AG09319 (cell line): ENCODE data around the gene SEMA3A.

Experiments
- DNase-seq: peaks from one replicate; pipeline ENCODE4 v3.0.0-alpha.2; 2010; ENCODE audit warnings: low read depth; ENCODE audit errors: extremely low read depth
- TF ChIP-seq, protein P1 (sequence below): IDR thresholded peaks from 2 replicates; pipeline ENCODE4 v1.5.1; 2011; ENCODE audit warnings: low read depth, mild to moderate bottlenecking, inconsistent platforms, low read length, moderate library complexity

The SEMA3A gene

DNA sequence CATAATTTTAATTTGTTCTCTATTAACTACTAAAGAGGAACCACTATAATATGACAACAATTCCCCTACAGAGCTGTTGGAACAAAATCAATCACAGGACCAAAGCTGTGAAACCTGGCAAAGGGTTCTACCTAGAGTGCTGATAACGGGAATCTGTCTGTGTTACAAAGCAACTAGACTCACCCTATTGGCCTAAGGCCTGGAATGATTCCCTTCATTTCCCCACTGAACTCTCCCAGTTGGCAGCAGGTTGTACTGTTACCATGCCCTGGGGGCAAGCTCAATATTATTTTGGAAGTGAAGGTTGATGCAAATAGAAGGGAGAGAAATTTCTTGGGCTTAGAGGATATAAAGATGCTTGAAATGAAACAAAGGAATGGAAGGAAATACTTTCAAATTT lies 81.8 kb downstream of the SEMA3A start:
- DNase-seq: no peak
- TF ChIP-seq, protein P1, sequence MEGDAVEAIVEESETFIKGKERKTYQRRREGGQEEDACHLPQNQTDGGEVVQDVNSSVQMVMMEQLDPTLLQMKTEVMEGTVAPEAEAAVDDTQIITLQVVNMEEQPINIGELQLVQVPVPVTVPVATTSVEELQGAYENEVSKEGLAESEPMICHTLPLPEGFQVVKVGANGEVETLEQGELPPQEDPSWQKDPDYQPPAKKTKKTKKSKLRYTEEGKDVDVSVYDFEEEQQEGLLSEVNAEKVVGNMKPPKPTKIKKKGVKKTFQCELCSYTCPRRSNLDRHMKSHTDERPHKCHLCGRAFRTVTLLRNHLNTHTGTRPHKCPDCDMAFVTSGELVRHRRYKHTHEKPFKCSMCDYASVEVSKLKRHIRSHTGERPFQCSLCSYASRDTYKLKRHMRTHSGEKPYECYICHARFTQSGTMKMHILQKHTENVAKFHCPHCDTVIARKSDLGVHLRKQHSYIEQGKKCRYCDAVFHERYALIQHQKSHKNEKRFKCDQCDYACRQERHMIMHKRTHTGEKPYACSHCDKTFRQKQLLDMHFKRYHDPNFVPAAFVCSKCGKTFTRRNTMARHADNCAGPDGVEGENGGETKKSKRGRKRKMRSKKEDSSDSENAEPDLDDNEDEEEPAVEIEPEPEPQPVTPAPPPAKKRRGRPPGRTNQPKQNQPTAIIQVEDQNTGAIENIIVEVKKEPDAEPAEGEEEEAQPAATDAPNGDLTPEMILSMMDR: no peak

DNA sequence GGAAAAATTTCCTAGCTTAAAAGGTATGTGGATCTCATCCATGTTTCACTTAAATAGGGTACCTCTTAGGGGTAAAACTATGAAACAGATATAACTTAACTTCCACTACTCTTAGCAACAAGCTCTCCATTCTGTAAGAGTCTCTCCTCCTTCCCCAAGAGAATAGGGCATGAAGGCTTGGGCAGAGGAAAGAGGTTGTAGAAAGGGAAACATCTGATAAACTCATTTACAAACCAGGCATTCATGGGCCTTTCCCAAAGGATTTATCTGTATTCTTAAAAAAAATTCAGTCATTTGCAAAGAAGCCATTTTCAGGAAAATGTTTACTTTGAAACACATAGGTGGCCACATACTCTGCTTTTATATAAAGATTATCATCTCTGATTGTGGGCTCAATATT lies 82.7 kb downstream of the SEMA3A start:
- TF ChIP-seq, protein P1: no peak
- no peak for DNase-seq

DNA sequence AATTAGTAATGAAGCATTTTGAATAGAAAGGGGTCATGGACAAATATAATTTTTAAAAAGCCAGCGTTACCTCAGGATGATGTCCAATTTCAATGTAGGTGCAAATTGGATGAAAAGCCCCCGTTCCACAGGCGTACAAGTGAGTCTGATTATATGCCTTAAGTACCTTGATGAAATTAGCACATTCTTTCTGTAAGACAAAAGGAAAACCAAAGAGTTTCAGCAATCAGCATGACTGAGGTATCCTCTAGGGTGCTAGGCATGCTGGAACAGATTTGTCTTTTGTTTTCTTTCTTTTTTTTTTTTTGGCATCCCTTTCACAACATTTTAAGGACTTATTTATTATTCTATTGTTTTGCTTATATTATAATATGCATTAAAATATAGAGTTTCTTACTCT lies 84.2 kb downstream of the SEMA3A start:
- TF ChIP-seq, protein P1: no peak
- no peak for DNase-seq

DNA sequence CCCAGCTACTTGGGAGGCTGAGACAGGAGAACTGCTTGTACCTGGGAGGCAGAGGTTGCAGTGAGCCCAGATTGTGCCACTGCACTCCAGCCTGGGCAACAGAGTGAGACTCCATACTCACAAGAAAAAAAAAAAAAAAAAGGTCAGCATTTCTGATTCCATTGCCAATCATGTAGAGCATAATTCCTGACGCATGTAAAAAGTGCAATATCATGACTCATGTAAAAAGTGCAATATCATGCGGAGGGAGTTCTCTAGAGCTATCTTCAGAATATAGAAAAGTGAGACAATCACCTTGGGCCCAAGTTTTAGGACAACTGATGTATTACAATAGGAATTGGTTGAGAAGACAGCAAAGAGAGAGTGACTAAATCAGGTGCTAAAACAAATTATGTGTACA lies 85.8 kb downstream of the SEMA3A start:
- TF ChIP-seq, protein P1: no peak

DNA sequence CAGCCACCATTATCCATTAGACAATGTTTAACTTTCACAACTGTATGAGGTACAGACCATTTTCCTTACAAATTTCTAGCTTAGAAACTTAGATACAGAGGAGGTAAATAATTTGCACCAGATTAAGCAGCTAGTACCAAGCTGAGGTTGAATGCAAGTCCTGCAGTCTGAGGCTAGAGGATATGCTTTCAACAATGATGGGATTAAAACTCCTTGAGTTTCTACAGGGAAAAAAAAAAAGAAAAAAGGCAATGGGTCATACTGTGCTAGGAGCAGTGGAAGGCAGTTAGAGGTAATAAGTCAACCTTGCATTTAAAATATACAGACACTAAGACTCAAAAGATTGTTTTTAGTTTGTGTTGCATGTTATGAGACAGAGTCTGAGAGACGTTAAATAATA lies 86.5 kb downstream of the SEMA3A start:
- no peak for DNase-seq
- TF ChIP-seq, protein P1: no peak

More for the DNA sequence above, 85.8 kb downstream of the SEMA3A start:
- no peak for DNase-seq

DNA sequence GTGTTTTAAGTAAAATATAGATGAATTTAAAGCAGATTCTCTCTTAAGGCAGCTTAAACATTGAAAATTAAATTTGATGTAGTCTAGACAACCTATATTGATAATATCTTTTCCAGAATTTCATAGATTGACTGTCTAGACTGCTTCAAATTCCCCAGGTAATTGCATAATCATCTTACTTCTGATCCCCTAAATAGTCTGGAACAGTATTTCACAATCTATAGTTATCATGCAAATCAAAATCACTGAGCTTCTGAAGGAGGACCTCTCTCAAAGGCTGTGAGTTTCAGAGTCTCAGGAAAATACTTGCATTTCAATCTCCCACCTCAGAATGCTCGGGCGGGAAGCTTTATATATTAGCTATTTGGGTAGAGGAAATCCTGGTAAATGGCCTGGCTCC lies 87.3 kb downstream of the SEMA3A start:
- no peak for DNase-seq
- TF ChIP-seq, protein P1: no peak

DNA sequence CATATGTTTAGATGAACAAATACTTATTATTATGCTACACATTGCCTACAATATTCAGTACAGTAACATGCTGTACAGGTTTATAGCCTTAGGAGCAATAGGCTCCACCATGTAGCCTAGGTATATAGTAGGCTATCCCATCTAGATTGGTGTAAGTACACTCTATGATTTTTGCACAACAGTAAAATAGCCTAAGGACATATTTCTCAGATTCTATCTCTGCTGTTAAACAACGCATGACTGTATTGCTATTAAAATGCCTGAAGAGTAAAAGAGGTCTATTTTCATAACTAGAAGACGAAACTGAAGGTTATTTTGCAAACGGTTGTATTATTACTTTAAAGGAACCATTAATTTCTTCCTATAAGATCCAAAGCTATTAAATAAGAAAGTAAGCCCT lies 88.3 kb downstream of the SEMA3A start:
- TF ChIP-seq, protein P1: no peak
- no peak for DNase-seq

DNA sequence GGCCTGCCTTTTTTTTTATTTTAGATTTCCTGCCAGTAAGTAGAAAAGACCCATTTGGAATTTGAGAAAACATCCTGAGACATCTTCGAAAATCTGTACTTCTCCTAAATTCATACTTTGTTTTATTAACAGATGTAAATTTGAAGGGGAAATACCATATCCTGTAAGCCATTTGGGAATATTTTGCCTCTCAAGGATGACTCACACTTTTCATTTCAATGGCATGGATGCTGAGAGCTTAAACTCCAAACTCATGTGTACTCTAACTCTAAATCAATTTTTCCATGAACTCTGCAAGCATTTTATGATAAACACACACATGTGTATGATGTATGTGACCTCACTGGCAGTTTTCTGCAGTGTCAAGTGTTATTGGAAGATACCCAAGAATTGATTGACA lies 89.0 kb downstream of the SEMA3A start:
- TF ChIP-seq, protein P1: no peak
- no peak for DNase-seq
